NCI-H774 (cell line): ENCODE measurements around the gene MCM7.
A peak's percentile ranks its signal among the peaks of the same experiment; 100 is the strongest.
"Not testable (repeated sequence)": the region's sequence is repeated elsewhere in the genome, so short reads cannot be mapped to it uniquely, and the experiment has no call there.

Source experiments
- DNase-seq: peaks from one replicate; lab custom pipeline; 2025; lab: John Stamatoyannopoulos, UW

MCM7 gene

DNA sequence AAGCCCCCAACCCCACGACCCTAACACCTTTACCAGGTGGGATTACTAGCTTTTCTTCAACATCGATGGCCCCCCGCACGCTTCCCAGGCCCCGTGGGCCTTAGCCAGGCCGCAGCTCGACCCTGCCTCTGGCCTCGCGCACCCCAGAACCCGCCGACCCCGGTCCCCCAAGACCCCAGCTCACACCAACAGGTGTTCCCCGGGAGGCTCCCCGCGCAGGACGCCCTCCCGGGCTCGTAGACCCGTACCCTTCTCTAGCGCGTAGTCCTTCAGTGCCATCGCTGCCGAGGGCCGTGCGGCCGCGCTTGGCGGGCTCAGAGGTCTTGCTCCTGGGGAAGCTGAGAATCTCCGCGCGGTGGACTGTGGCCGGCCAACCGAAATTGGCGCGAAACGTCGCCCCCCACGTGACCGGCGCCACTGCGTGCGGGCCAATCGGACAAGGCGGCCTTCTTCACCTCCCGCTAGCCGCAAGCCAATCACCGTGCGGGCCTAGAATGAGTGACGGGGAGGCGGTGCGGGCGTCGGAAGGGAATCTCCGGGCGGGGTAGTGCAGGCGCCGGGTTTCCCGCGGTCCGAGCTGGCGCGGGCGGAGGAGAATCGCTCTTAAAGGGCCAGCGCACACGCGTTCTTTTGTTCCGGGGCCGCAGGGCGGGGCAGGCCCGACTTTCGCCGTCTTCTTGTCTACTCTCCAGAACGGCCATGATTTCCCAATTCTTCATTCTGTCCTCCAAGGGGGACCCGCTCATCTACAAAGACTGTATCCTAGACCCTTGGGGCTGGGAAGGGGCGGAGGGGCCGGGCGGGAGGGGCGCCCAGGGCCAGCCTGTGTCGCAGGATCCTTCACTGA lies at the start of gene MCM7, which contains the start of gene AP4M1:
Gene MCM7 (minus strand): TSS at position 382 of the 847 bp plus-strand sequence. CDS start 103 bp downstream, at position 279.
Gene AP4M1 (plus strand): TSS at position 628 of the 847 bp plus-strand sequence. CDS start 72 bp downstream, at position 700.
- DNase-seq, result peak; percentile 99

DNA sequence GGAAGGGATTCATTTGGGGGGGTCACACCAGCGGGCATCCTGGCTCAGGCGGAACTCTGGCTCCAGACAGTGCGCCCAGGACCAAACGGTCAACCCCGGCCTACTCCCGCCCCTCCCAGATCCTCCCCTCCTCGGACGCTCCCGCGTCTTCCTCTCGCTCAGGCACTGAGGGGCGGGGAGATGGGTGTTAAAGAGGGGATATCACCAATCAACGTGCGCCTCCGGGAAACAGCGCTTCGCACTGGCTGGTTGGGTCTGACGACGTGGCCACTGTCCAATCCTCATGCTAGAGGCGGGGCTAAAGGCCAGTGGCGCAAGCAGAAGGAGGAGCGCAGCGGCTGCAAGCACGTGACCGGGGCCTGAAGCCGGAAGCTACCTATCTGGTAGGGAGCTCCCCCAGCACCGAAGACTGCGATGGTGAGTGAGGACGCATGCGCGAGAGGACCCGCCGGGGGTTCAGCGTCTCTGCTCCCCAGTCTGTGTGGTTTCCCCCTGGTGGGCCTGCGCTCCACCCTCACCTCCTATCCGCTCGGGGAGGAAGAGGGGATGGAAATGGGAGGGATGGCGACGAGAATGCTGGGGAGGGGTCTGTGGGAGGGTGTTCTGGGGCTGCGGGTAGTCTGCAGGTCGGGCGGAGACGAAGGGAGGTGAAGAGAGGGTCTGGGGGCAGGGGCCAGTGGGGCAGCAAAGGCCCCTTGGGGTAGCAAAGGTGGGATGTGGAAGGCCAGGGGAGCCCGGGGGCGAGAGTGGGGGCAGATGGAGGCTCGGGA lies 47.5 kb upstream of the MCM7 start, which contains the start of gene LAMTOR4:
Gene LAMTOR4 (plus strand): TSS at position 360 of the 770 bp plus-strand sequence. CDS start 55 bp downstream, at position 415.
- DNase-seq, result peak; percentile 99

DNA sequence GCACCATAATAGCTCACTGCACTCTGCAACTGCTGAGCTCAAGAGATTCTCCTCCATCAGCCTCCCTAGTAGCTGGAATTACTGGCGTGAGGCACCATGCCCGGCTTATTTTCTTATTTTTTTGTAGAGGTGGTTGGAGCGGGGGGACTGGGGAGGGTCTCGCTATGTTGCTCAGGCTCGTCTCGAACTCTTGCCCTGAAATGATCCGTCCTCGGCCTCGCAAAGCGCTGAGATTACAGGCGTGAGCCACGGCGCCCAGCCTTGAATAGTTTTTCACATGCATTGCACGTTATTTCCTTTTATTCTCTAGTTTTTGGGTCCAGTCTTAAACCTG lies 47.0 kb upstream of the MCM7 start:
- DNase-seq, result no peak

DNA sequence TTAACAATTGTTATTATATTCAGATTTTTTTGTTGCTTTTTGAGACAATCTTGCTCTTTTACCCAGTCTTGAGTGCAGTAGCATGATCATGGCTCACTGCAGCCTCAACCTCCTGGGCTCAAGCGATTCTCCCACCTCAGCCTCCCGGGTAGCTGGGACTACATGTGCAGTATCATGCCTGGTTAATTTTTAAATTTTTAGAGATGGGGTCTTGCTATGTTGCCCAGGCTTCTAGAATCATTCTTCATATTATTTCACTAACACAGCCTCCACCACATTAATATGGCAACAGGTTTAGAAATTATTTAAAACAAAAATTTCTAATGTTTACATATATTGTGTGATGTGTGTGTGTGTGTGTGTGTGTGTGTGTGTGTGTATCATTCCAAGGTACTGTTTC lies 46.1 kb upstream of the MCM7 start:
- DNase-seq, result no peak

DNA sequence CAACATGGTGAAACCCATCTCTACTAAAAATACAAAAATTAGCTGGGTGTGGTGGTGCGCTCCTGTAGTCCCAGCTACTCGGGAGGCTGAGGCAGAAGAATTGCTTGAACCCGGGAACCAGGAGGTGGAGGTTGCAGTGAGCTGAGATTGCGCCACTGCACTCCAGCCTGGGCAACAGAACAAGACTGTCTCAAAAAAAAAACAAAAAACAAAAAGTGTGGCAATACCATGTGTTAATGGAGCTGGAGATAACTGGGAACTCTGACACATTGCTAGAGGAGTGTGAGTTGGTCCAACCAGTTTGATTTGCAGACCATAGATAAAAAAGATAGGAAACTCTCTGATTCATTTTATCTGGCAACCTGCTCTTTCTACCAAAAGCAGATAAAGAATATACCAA lies 45.2 kb upstream of the MCM7 start:
- DNase-seq, result not testable (repeated sequence)

DNA sequence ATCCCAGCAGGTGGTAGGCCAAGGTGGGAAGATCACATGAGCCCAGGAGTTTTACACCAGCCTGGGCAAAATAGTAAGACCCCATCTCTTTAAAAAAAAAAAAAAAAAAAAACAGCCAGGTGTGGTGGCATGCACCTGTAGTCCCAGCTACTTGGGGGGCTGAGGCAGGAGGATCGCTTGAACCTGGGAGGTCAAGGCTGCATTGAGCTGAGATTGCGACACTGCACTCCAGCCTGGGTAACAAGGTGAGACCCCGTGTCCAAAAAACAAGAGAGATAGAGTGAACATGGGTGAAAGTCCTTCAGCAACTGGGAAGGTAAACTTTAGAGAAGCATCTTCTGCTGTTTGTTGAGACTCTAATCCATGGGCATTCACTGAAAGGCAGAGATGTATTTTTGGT lies 41.3 kb upstream of the MCM7 start:
- DNase-seq, result no peak

DNA sequence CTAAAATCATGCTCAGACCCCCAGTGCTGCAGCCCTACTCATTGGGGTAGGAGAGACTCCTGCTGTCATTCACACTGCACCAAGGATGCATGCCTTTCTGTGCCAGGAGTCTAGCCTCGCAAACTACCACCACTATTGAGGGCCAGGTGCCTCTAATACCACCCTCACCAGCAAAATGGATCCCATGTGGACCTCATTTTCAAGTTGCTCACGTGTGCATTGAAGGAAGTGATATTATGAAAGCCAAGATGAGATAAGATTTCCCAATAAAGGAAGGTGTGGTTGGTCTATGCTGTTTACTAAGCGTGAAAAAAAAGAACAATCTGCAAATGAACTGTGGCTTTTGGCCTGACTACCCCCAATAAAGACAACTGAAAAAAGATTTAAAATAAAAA lies 40.4 kb upstream of the MCM7 start:
- no peak for DNase-seq

DNA sequence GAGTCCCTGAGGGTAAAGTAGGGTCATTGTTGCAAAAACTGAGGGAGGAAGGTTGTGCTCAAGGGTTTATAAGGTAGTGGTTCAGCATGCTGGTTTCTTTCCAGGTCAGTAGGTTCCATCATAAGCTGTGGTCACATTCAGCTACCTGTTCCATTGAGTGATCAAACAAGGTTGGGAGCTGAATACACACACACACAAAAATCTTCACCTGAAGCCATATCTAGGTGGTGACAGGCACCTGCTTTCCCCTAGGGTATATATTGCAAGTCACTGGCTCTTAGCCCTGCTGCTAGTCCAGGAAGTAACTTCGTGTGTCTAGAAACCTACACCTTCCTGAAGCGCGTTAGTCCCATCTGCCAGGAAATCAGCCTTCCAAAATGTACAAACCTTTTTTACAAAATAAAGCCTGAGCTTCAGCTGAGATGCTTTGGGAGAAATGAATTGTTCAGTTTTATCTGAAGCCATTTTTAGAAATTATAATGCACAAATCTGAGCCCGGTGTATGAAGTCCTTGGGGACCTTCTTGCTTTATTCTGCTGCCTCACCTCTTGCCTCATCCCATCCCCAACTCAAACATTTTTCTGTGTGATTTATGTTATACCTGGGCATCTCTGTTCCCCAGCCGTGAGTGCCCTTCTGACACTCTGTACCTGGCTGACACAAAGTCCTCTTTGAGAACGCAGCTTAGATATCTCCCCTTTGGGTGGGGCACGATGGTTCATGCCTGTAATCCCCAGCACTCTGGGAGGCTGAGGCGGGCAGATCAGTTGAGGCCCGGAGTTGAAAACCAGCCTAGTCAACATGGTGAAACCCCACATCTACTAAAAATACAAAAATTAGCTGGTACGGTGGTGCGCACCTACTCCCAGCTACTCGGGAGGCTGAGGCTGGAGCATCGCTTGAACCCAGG lies 36.9 kb upstream of the MCM7 start:
- DNase-seq, result no peak

DNA sequence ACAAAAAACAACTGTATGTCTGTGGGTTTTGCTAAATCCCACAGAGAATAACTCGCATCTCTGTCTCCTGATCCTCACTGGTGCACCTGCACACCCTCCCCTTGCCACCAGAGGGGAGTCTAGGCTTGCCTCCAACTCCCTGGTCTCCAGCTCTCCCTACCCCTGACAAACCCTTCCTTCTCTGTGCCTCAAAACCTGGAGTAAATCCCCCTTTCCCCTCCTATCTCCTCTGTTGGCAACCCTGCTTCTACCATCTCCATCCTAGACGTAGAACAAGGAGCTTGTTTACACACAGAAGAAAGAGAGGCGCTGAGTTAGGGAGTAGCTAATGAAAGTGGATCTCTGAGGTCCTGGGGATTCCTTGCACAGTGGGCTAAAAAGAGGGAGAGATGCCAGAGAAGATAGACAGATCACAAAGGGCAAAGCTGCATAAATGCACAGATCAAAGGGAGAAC lies 31.5 kb upstream of the MCM7 start:
- DNase-seq, result peak; percentile 45

DNA sequence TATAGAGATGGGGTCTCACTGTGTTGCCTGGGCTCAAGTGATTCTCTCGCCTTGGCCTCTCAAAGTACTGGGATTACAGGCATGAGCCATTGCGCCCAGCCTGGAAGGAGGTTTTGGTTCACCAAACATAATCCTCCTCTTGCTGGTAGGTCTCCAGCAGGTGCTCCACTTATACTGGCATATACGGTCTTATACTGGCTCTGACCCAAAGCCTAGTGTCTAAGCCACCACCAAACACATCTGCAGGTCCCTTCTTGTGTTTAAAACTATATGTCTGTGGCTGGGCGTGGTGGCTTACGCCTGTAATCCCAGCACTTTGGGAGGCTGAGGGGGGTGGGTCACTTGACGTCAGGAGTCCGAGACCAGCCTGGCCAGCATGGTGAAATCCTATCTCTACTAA lies 30.9 kb upstream of the MCM7 start:
- DNase-seq, result no peak

DNA sequence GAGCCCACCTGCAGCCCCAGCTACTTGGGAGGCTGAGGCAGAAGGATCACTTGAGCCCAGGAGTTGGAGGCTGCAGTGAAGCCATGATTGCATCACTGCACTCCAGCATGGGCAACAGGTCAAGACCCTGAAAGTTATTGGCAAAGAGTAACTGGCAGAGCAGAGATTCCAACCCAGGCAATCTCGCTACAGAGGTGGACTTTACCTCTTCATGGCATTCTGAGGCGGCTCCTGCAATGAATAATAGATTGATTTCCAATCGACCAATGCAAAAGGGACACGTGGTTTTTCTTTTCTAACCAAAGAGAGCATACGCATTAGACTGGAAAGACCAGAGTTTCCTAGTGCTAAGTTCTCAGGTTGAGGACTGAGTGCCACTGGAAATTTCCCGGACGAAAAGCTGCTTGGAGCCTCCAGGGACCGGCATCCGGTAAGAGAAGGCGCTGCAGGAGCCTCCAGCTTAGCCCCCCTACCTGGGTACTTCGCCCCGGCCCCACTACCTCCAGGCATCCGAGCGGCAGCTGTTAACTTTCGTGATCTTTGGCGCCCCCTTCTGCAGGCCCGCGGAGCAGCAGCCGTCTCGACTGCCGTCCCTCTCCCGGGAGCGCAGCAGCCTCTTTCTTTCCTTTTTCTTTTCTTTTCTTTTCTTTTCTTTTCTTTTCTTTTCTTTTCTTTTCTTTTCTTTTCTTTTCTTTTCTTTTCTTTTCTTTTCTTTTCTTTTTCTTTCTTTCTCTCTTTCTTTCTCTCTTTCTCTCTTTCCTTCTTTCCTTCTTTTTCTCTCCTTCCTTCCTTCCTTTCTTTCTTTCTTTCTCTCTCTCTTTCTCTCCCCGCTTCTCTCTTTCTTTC lies 29.6 kb upstream of the MCM7 start:
- DNase-seq, result peak; percentile 59

DNA sequence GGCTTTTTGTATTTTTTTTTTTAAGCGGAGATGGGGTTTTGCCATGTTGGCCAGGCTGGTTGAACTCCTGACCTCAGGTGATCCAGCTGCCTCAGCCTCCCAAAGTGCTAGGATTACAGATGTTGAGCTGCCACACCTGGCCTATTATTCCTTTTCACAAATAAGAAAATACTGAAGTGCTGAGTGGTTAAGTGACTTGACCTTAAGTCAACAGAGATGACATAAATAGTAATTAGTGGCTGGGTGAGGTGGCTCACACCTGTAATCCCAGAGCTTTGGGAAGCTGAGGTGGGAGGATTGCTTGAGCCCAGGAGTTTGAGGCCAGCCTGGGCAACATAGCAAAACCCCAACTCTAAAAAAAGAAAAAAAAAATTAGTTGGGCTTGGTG lies 29.0 kb upstream of the MCM7 start:
- peak; percentile 74 for DNase-seq

DNA sequence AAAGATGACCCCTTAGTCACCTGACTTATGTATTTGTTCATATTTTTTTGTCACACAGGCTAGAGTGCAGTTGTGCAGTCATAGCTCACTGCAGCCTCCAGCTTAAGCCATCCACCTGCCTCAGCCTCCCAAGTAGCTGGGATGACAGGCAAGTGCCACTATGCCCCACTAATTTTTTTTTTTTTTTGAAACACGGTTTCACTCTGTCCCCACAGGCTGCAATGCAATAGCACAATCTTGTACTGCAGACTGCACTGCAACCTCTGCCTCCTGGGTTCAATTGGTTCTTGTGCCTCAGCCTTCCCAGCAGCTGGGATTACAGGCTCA lies 27.4 kb upstream of the MCM7 start:
- no peak for DNase-seq

DNA sequence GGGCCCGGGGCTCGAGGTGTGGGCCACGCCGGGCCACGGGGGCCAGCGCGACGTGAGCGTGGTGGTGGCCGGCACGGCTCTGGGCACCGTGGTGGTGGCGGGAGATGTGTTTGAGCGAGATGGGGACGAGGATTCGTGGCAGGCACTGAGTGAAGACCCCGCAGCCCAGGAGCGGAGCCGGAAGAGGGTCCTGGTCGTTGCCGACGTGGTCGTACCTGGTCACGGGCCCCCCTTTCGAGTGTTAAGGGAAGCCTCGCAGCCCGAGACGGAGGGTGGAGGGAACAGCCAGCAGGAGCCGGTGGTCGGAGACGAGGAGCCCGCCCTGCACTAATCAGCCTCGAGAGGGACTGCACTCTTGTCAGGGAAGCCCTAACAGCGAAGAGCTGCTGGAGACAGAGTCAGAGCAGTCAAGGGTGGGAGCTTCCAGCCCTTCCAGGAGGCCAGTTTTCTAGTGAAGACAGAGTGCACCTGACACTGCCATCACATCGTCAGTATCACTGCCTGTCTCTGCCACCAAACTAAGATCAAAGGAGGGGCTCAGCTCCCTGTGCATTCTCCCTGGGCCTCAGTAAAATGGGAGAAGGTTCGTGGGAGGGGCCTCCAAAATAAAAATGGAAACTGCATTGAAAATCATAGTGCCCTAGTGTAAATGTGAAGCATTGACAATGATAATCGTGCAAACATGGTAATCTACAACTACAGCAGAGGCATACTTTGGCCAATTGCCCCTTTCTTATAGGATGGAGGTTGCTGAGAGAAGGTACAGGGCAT lies 26.9 kb upstream of the MCM7 start:
- no peak for DNase-seq

DNA sequence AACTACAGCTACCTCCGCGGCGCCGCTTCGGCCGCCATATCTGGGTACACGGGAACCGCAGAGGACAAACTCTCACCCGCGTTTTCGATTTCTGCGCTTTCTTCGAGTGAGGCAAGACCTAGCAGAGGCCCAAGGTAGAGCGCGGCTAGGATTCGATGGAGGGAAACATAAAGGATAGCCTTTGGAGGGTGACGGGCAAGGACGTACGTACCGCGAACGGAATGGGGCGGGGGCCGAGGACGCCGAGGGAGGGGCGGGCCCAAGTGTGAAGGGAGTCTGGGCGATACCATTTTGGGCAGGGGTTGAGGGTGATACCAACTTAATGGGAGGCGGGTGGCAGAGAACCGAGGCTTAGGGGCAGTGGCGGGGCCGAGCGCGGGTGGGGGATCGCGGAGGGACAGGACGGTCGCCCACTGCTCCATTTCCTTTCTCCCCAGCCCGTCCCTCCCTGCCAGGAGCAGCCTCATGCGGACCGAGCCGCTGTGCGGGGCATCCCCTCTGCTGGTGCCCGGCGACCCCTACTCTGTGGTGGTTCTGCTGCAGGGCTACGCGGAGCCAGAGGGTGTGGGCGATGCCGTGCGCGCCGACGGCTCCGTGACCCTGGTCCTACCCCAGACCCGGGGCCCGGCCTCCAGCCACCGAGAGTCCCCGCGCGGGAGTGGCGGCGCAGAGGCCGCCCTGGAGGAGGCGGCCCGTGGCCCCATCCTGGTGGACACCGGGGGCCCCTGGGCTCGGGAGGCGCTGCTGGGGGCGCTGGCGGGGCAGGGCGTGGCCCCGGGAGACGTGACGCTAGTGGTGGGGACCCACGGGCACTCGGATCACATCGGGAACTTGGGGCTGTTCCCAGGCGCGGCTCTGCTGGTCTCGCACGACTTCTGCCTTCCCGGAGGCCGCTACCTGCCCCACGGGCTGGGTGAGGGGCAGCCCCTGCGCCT lies 26.0 kb upstream of the MCM7 start, which contains the start of gene MBLAC1:
Gene MBLAC1 (plus strand): TSS at position 37 of the 935 bp plus-strand sequence. CDS start 429 bp downstream, at position 466.
- peak; percentile 88 for DNase-seq

DNA sequence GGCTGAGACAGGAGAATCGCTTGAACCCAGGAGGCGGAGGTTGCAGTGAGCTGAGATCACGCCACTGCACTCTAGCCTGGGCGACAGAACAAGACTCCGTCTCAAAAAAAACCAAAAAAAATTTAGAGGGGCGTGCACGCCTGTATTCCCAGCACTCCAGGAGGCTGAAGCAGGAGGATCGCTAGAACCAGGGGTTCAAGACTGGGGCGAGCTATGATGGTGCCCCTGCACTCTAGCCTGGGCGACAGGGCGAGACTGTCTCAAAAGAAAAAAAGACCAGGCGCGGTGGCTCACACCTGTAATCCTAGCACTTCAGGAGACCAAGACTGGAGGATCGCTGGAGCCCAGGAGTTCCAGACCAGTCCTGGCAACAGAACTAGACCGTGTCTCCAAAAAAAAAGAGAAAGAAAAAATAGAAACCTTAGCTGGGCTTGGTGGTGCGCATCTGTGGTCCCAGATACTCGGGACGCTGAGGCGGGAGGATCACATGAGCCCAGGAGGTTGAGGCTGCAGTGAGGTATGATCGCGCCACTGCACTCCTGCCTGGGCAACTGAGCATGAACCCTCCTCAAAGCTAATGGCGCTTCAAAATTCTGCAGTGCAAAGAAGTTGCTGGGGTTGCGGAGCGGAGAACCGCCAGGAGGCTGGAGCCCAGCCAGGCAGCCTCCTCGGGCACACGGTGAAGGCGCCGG lies 25.2 kb upstream of the MCM7 start:
- no peak for DNase-seq

DNA sequence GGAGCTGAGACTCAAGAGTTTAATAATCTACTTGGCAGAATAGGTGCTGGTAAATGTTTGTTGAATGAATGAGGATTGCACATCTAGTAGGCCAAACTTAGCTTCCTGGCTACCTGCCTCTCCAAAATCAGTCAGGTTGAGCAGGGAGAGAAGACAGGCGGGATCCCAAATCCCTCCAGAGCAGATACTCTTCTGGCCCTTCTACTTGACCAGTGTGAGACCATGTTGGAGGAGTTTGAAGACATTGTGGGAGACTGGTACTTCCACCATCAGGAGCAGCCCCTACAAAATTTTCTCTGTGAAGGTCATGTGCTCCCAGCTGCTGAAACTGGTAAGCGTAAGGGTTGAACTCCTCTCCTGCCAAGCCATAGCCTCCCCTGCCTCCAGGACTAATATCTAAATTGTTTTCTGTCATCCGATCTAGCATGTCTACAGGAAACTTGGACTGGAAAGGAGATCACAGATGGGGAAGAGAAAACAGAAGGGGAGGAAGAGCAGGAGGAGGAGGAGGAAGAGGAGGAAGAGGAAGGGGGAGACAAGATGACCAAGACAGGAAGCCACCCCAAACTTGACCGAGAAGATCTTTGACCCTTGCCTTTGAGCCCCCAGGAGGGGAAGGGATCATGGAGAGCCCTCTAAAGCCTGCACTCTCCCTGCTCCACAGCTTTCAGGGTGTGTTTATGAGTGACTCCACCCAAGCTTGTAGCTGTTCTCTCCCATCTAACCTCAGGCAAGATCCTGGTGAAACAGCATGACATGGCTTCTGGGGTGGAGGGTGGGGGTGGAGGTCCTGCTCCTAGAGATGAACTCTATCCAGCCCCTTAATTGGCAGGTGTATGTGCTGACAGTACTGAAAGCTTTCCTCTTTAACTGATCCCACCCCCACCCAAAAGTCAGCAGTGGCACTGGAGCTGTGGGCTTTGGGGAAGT lies 23.4 kb upstream of the MCM7 start:
- DNase-seq, result no peak
